HG02588 (cell line): Measurements from ENCODE around the gene LGR5.
A peak's percentile ranks its signal among the peaks of the same experiment; 100 is the strongest.

Experiments
- ATAC-seq: cut with Tn5 transposase; IDR thresholded peaks from one replicate; pipeline ENCODE4 v1.9.1; 2021; ENCODE audit warnings: mild to moderate bottlenecking, moderate library complexity; ENCODE audit not compliant: unreplicated experiment

Gene LGR5

GRCh38 chr12:71439613-71440344, at the start of gene LGR5:
Gene LGR5 (plus strand): TSS chr12:71439798. CDS start chr12:71440081, 283 bp downstream.
- no peak for ATAC-seq

DNA sequence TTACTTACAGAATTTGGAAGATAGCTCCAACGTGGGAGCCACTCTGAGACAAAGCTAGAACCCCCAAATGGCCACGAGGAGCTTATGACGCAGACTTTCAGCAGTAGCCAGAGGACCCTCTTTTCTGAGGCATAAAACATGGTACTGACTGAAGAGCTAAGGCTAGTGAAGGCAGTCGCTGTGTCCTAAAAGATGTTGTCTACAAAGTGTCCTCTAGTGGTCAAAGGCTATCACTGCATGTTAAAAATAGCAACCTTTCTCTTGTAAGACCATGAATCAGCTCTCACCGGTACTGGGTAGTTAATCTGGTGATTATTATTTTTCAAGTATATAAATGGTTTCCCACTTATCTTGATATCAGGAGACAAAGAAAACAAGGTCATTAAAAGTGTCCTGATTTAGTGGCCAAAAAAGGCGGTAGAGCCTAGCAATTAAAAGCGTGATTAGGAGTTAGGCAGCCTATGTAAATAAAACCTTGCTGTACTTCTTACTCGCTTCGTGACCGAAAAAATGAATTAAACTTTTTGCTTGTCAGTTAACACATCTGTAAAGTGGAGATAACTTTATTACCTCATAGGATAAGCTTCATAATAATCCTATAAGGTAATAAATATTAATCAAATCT, 47.0 kb upstream of the LGR5 start:
- ATAC-seq, result no peak

GRCh38 chr12:71393625-71394024, 46.0 kb upstream of the LGR5 start:
- no peak for ATAC-seq

- no peak for ATAC-seq
Measured at GRCh38 chr12:71397433-71397954, 42.1 kb upstream of the LGR5 start.

- ATAC-seq, result no peak
Measured at GRCh38 chr12:71399197-71399596, 40.4 kb upstream of the LGR5 start.

DNA sequence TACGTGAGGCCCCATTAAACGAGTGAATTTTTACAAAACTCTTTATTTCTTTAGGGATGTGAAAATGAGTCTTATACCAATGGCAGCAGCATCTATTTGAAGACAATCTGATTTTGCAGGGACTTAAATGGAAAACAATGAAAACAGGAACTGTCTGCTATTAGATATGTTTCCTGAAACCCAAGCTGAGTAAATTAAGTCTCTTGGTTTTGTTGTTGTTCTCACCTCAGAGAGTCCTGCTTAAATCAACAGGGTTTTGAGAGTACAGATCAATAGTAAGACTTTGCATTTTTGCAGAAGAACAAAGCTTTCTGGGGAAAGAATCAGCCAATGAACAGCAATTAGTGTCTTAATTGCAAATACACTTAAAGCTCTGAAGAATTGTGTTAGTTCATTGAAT, 39.1 kb upstream of the LGR5 start:
- no peak for ATAC-seq

DNA sequence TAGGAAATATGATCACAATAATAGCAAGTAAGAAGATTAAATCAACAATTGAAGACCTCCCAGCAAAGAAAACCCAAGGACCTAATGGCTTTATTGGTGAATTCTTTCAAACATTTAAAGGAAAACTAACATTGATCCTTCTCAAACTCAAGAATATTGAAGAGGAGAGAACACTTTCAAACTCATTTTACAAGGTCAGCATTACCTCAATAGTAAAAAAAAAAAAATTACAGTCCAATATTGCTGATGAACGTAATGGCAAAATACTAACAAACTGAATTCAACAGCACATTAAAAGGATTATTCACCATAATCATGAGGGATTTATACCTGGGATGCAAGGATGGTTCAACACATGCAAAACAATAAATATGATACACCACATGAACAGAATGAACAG, 33.7 kb upstream of the LGR5 start:
- ATAC-seq, result no peak

DNA sequence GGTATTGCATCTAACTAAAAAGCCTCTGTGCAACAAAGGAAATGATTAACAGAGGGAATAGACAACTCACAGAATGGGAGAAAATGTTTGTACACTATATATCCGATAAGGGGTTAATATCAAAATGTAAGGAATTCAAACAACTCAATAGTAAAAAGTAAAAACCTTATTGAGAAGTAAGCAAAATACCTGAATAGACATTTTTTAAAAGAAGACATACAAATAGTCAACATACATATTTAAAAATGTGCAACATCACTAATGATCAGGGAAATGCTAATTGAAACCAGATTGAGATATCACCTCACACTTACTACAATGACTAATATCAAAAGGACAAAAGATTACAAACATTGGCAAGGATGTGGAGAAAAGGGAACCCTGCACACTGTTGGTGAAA, 31.9 kb upstream of the LGR5 start:
- no peak for ATAC-seq

DNA sequence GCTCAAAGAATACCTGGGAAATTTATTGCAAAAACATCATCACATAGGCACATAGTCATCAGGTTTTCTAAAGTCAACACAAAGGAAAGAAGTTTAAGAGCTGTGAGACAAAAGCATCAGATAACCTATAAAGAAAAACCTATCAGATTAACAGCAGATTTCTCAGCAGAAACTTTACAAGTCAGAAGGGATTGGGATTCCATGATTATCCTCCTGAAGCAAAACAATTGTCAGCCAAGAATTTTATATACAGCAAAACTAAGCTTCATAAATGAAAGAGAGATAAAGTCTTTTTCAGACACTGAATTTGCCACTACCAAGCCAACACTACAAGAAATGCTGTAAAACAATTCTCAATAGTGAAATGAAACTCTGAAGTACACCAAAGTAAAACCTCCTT, 28.8 kb upstream of the LGR5 start:
- ATAC-seq, result no peak

GRCh38 chr12:71411635-71412034, 28.0 kb upstream of the LGR5 start:
- ATAC-seq, result no peak

DNA sequence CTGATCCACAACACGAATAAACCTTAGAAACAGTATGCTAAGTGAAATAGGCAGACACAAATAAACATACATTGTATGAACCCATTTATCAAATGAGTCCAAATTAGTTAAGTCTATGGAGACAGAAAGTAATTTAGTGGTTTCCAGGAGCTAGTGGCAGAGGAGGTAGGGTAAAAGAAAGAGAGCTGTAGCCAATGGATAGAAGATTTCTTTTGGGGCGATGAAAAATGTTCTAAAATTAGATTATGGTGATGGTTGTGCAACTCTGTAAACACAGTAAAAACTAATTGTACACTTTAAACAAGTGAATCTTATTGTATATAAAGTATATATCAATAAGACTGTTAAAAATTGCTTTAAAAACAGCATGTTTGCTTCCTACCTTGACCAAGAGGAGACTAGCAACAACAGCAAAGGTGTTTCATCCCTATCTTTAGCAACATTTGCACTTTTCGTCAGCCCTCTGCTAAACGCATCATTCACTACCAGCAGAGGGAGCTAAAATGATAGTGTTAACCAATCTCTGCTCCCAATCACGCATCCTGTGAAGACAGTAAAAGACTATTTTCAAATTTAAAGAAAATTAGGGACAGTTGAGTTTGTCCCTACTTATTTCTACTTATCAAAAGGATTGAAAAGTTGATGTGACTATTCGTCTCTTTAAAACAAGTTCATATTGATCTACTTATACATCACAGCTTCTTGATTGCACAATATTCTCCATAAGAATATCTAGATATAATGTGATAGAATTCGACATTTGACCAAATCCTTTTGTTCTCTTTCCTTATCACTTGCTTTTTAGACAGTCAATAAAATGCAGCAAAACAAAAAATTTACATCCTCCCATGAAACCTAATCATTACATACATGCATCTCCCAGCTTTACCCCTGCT, 24.0 kb upstream of the LGR5 start:
- ATAC-seq, result peak; percentile 70

DNA sequence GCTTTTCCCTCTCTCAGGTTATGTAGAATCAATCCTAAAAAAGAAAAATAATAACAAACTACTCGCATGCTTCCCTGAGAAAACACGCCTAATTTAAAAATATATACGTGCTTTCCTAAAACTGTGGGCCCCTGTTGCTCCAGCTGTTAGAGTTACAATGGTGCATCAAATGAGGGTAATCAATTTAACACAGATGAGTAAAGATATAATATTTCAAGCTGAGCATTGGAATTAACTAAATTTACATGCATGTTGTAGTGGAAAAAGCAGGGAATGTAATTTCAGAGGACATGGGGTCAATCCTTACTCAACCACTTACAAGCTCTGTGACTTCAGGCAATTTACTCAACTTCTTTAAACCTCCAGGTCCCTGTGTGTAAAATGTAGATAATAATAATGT, 22.4 kb upstream of the LGR5 start:
- no peak for ATAC-seq

GRCh38 chr12:71420775-71421406, 18.7 kb upstream of the LGR5 start:
- ATAC-seq, result no peak

DNA sequence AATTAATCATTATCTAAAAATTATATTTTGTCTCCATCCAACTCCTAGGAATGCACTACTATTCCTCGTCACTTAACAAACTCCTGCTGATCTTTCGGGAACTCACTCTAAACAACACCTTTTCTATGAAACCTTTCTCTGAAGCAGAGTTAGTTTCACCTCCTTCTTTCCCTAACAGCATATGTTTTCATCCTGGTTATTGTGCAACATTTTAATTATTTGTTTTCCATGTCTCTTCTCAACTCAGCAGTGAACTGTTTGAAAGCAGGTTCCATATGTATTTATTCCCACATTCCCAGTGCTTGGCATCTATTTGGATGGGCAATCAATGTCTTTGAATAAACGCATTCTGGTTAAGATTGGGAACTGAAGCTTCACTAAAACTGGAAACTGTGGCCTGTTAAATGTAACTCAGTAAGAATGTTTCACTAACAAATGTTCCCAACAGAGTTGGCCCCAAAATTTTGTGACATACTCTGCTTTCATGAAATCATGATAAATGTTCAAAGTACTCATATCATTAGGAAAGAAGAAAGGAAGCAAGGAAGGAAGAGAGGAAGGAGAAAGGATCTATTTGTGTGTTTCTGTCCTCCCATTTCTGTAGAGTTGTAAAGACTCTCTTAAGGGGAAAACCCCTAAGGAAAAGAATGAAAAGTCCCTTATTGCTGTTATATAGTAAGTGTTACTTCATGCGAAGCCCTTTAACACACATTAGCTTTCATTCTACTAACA, 13.9 kb upstream of the LGR5 start:
- no peak for ATAC-seq

DNA sequence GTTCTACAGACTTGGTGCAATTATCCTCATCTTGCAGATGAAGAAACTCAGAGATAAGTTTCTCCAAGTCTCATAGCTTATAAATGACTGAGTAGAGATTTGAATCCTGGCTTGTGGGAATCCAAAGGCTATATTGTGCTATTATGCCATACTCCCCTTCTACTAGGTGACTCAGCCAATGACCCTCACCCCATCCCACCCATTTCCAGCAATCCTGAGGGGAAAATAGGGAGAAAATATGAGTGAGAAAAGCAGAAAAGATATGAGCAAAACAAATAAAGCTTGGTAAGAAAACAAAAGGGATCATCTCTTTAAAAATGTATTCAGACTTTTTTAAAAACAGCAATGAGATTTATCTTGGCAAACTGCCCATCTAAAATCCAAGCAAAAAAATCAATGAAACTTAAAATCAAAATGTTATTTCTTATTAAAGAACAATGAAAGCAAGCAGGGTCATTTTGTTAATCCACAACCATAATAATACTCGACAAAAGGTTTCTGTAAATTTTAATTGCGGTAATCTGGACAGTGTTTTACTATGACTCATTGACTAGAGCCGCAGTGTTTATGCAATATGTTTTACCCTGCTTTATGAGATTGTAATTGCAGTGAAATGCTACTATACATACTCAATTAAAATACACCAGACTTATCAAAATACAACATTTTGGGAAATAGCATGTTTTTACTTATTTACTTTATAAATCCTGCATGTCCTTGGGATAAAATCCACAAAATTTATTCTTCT, 13.1 kb upstream of the LGR5 start:
- no peak for ATAC-seq

DNA sequence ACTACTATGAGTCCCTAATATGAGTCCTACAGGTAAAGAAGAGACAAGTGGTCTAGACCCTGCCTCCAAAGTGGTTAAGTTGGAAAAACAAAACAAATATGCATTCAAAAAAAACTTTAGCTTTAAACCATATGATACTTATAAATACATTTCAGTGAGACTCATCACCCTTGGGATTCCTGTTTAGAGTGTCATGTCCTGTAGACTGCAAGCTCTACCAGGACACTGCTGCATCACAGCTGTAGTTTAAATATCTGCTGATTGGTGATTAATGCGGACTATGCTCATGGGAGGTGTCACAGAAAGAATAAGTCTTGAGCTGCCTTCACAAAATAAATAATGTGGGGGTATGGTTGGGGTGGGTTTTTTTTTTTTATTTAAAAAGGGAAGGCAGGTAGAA, 8.8 kb upstream of the LGR5 start:
- no peak for ATAC-seq

GRCh38 chr12:71431991-71432390, 7.6 kb upstream of the LGR5 start:
- ATAC-seq, result no peak

DNA sequence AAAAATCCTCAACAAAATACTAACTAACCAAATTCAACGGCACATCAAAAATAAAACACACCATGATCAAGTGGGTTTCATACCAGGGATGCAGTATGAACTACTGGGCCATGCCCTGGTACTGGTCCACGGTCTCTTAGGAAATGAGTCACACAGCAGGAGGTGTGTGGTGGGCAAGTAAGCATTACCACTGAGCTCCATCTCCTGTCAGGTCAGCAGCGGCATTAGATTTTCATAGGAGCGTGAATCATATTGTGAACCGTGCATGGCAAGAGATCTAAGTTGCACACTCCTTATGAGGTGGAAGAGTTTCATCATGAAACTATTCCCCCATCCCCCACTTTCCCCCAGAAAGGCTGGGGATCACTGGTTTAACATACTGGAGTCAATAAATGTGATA, 6.7 kb upstream of the LGR5 start:
- ATAC-seq, result no peak

DNA sequence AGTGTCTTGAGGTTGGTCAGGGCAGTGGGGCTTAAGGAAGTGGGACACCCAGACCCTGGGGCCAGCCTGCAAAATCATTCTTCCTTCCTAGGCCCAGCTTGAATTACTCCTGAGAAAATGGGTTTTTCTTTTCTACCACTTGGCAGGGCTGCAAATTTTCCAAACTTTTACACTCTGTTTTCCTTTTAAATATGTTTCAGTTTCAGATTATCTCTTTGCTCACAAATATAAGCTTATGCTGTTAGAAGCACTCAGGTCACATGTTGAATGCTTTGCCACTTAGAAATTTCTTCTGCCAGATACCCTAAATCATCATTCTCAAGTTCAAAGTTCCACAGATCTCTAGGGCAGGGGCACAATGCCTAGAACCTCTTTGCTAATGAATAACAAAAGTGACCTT, 2.9 kb upstream of the LGR5 start:
- ATAC-seq, result no peak
